Central memory CD8-positive, alpha-beta T cell (primary cell): ENCODE results near the gene ING5.

Source experiments
- ATAC-seq: fragments of 150-1000 bp; cut with Tn5 transposase; replicated peaks from 2 replicates; pipeline ENCODE4 v1.10.0; 2022; ENCODE audit warnings: mild to moderate bottlenecking, moderate FRiP score, moderate number of reproducible peaks; ENCODE audit not compliant: poor library complexity, severe bottlenecking; ENCODE audit errors: extremely low read depth
- DNase-seq, 2 donors: peaks; one replicate each; pipeline ENCODE4 v3.0.0; 2021; ENCODE audit warnings: low spot score in 2 of 2
- H3K27ac Mint-ChIP-seq: one replicate; pipeline ENCODE4 v1.8.0; 2022; ENCODE audit warnings: low read depth, mild to moderate bottlenecking, moderate library complexity, mixed read lengths
- H3K27me3 Mint-ChIP-seq: one replicate; pipeline ENCODE4 v1.8.0; 2022; ENCODE audit warnings: mixed read lengths
- H3K36me3 Mint-ChIP-seq: one replicate; pipeline ENCODE4 v1.8.0; 2022; ENCODE audit warnings: mild to moderate bottlenecking, moderate library complexity, mixed read lengths; ENCODE audit not compliant: insufficient read depth
- H3K4me1 Mint-ChIP-seq: one replicate; pipeline ENCODE4 v1.8.0; 2022; ENCODE audit warnings: mixed read lengths
- H3K4me3 Mint-ChIP-seq: one replicate; pipeline ENCODE4 v1.8.0; 2022; ENCODE audit warnings: mild to moderate bottlenecking, moderate library complexity, mixed read lengths
- H3K9me3 Mint-ChIP-seq: one replicate; pipeline ENCODE4 v1.8.0; 2022; ENCODE audit warnings: mixed read lengths

ING5 gene

DNA sequence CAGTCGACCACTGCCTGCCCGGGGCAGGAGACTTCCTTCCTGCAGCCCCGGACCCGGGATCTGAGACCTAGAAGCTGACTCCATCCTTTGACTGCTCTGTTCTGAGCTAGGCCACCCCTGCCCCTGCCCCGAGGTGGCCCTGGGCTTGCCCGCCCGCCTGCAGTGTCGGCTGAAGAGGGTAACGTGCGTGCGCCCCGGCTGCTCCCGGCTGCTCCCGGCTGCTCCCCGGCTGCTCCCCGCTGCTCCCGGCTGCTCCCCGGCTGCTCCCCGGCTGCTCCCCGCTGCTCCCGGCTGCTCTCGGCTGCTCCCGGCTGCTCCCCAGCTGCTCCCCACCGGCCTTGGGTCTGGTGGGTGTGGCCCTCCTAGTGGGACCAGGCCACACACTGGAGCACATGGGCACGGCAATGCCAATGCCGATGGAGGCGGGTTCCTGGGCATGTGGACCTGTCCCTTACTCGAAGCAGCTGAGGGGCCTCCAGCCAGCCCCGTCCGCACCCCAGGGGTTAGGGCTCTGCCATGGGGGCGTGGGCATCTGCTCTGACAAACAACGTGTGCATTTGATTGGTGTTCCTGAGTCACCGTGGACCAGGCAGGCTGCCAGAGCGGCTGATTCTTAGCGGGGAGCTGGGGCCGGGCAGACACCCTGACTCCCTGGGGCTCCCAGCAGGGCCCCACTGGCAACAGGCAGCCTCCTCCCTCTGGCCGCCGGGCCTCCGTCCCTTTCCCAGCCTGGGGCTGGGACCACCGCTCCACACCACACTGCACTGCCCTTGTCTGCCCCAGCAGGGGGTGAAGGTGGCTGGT lies 72.8 kb downstream of the ING5 start:
- no peaks in the 10 kb centered on the region for H3K9me3 Mint-ChIP-seq
- H3K27me3 Mint-ChIP-seq: peaks cover 9% of the 10 kb centered on the region
- ATAC-seq (no peak), DNase-seq (peak in 1 of 2 donors; percentile 8)
- H3K4me1 Mint-ChIP-seq: peaks cover 15% of the 10 kb centered on the region
- no peak overlapping the region for H3K27ac Mint-ChIP-seq
- no peak overlapping the region for H3K4me3 Mint-ChIP-seq
- H3K36me3 Mint-ChIP-seq: peaks cover 4% of the 10 kb centered on the region

DNA sequence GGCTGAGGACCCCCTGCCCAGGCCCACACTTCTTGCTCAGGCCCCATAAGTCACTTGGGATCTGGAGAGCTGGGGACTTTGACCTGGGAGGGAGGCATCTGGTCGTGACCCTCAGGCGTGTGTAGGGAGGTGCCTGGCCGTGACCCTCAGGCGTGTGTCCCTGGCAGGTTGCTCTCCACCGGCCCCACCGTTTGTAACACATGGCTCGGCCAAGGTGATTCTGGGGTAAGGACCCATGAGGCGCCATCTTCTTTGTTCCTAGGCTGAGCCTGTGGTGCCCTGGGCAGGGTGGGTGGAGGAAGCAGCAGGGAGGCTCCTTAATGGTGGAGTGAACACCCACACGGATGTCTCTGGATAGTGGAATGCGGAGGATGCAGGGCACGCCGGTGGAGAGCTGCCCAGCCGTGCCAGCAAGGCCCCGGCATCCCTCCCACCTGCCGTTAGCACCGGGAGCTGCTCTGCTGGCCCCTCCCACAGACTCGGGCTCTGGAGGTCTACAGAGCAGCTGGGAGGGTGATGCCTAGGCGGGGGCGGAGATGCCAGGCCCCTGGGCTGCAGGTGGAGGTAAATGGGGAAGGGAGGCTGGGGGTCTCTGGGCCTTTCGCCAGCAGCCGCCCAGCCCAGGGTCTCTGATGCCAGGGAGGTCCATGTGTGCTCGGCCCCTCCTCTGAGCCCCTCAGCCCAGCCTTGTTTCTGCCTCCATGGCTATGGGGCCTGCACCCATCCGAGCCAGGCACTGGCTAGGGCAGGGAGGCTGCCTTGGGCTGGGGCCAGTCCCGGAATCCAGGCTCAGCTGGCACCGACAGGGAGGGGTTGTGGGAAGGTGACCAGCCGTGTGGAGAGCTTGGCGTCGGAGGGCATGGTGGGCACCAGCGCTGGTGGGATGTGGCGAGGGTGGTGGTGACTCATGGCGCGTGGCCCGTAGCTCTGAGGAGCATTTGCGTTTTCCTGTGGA lies 73.7 kb downstream of the ING5 start:
- Mint-ChIP-seq H3K9me3 (no peaks in the 10 kb centered on the region), H3K36me3 (peaks cover 4% of the 10 kb centered on the region), H3K4me3 (no peak overlapping the region), H3K27ac (no peak overlapping the region), H3K4me1 (peaks cover 15% of the 10 kb centered on the region), H3K27me3 (peaks cover 9% of the 10 kb centered on the region)
- ATAC-seq (no peak), DNase-seq (no peak)

DNA sequence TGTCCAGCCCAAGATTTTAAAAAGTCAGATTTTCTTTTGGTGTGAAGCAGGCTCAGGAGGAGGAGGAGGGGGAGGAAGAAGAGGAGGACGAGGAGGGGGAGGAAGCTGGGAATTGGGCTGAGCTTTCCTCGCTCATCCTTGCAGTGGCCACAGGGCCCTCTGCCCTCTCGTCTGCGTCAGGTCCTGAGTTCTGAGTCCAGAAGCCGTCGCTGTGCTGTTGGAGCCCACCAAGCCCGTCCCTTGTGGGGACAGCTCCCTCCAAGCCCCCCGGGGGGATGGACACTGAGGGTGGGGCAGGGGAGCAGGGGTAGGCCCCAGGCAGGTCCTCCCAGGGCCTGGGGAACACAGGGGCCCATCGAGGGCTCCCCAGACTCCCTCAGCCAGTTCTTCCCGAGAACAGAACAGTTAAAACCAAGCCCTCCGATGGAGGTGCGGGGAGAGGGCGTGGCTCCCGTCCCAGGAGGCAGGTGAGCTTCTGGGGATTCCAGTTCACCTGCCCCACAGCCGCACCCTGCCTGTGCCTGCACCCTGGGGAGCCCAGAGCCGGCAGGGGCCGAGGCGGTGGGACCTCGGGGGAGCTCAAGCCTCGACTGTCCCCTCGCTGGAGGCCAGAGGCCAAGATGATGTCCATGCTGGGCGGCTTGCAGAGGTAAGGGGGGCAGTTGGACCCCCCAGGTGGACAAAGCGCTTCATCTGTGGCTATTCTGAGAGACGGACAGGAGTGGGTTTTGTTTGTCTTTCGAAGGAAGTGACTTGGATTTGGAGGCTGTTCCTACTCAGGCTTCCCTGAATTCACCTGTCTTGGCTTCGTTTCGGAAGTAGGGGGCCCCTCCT lies 74.7 kb downstream of the ING5 start, which contains the start of gene GAL3ST2:
TSS of gene GAL3ST2 (plus strand) at position 487 of the 834 bp plus-strand sequence. CDS start at position 621, 134 bp downstream.
- no peak for ATAC-seq

DNA sequence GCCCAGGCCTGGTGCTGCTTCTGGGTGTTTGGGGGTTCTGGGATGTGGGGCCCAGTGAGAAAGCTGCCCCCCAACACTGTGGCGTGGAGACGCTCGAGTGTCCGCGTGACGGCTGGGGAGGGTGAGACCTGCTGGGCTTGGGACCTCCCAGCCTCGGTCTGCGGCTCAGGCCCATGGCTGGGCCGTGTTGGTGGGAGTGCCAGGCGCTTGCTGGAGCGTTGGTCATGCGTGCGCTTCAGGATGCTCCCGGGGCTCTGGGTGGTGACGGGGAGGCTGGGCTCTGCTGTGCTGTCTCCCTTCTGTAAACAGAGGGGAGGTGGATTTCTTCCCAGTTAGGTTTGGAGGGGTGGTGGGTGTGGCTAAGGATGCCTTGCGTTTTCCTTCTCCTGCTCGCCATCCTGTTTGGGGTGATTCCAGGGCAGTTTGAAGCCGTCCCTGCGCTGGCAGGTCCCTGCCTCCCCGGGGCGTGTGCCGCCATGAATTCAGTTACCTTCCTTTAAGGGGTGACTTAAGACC lies 75.4 kb downstream of the ING5 start:
- H3K4me1 Mint-ChIP-seq: peaks cover 9% of the 10 kb centered on the region
- H3K36me3 Mint-ChIP-seq: peaks cover 4% of the 10 kb centered on the region
- ATAC-seq (no peak), DNase-seq (peak in 1 of 2 donors; percentile 5)
- H3K9me3 Mint-ChIP-seq: no peaks in the 10 kb centered on the region
- H3K27ac Mint-ChIP-seq: peak overlapping the region; percentile 76
- no peak overlapping the region for H3K4me3 Mint-ChIP-seq
- H3K27me3 Mint-ChIP-seq: peaks cover 9% of the 10 kb centered on the region

More for the DNA sequence above, 74.7 kb downstream of the ING5 start, which contains the start of gene GAL3ST2:
- Mint-ChIP-seq H3K9me3 (no peaks in the 10 kb centered on the region), H3K27me3 (peaks cover 9% of the 10 kb centered on the region), H3K4me3 (no peak within 1 kb of the TSS), H3K4me1 (peaks cover 15% of the 10 kb centered on the region), H3K27ac (peak within 1 kb of the TSS; percentile 76), H3K36me3 (peaks cover 4% of the 10 kb centered on the region)
- DNase-seq: peak in 1 of 2 donors; percentile 12

DNA sequence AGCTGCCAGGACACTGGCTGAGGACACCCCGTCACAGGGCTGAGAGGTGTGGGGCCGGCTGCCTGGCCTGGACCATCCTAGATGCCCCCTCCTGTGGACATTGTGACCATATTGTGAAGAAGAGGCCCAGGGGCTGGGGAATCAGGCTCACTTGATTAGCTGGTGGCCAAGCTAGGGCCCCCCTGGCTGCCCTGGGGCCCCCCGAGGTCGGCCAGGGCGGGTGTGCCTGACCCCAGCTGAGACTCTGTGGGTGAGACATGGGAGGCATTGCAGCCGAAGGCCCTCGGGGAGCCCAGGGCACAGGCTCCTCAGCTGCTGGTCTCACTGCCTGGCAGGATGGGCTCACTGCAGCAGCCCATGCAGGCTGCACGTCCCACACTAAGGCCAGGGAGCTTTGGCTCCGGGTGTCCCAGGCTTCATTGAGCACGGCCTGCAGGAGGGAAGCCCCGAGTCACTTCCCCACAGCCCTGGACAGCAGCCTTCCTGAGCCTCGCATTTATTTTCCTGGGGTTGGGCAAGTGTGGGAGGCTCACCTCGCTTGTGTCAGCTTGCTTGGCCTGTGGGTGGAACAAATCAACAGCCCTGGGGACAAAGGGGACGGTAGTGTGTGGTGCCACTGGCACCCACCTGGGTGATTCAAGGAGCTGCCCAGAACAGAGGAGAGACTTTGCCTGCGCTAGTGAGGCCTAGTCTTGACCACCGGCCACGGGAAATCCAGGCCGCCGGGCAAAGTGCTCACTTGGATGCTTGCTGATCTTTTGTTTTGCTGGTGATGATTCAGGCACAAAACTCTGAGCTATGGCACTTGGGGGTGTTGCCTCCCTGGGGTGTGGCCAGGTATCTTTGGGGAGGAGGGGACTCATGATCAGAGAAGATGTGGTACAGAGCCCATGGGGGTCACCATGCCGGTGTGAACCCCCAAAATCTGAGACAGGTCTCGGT lies 76.1 kb downstream of the ING5 start:
- no peaks in the 10 kb centered on the region for H3K9me3 Mint-ChIP-seq
- H3K36me3 Mint-ChIP-seq: peaks cover 3% of the 10 kb centered on the region
- H3K27ac Mint-ChIP-seq: peak overlapping the region; percentile 76
- peak in 1 of 2 donors; percentile 6 for DNase-seq
- peaks cover 1% of the 10 kb centered on the region for H3K4me1 Mint-ChIP-seq
- H3K4me3 Mint-ChIP-seq: no peak overlapping the region
- H3K27me3 Mint-ChIP-seq: peaks cover 9% of the 10 kb centered on the region
- no peak for ATAC-seq
